GM08714 (cell line): ENCODE results near the gene MBTD1.
A peak's percentile ranks its signal among the peaks of the same experiment; 100 is the strongest.

Experiments used
- H3K4me3 ChIP-seq: fragments of 200-500 bp; sonication (Bioruptor generic); 2 replicates; pipeline ENCODE4 v1.5.1; 2014; ENCODE audit warnings: mild to moderate bottlenecking, low read length, inconsistent platforms
- ZNF274 ChIP-seq: IDR thresholded peaks from 2 replicates; pipeline ENCODE4 v1.6.1; 2012; ENCODE audit warnings: mild to moderate bottlenecking, low read depth, low read length

The MBTD1 gene

GRCh38 chr17:51155416-51155815 is 104.4 kb downstream of the MBTD1 start:
- H3K4me3 ChIP-seq: no peak overlapping the region
- TF ChIP-seq ZNF274: no peak

- peak overlapping the region; percentile 97 for H3K4me3 ChIP-seq
- no peak for TF ChIP-seq ZNF274
Observed at GRCh38 chr17:51154176-51154575, 105.7 kb downstream of the MBTD1 start.

DNA sequence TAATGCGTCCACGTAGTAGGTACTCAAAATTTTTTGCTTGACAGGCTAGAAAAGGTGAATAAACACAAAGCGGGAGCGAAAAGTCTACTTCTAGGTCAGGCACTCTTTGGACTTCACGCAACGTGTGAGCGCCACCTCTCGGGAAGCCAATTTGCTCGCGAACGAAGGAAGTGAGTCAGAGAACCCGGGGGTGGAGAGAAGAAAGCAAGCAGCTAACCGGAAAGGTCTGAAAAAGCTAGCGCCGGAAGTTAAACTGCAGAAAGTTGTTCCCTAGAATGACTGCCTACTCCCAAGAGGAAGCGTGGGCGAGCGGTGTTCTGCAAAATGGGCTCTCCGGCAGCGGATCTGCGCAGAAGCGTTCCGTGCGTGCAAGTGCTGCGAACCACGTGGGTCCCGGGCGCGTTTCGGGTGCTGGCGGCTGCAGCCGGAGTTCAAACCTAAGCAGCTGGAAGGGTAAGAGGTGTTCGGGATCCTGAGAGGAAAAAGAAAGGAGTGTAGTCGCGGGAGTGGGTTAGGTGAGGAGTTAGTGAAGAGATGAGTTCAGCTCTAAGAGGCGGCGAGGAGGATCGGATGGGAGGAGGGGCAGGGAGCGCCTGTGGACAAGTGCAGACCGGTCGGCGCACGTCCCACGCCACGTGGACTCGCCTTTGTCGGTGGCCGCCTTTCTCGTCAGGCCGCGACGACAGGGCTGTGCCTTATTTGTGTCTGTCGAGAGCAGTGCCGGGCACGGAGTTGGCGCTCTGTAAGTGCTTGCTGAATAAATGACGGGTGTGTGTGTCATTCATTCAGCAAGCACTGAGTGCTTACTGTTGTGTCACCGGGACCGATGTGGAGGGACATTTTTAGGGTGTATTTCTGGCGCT is 106.4 kb downstream of the MBTD1 start, which contains the start of gene NME1:
Gene NME1, plus strand, starts transcription at position 350 of the 863 bp plus-strand sequence. CDS start 2,096 bp downstream, outside the sequence.
- peak within 1 kb of the TSS; percentile 97 for H3K4me3 ChIP-seq
- TF ChIP-seq ZNF274: no peak

DNA sequence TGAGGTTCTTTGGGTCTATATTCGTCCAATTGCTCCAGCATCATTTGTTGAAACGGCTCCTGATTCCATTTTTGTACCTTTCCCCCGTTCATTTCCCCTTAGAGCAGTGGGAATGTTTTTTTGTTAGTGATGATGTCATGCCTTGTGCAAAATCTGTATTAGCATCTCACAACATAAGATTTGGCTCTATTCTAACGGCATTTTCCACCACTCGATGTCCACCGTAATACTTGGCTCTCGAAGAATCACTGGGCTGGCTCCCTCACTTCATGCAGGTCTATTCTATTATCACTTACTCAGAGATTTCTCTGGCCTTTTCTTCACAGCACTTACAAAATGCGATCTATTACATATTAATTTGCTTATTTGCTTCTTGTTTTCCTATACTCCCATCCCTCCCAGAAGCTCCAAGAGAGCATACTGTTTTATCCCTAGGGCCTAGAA is 107.1 kb downstream of the MBTD1 start:
- peak overlapping the region; percentile 66 for H3K4me3 ChIP-seq
- TF ChIP-seq ZNF274: no peak

DNA sequence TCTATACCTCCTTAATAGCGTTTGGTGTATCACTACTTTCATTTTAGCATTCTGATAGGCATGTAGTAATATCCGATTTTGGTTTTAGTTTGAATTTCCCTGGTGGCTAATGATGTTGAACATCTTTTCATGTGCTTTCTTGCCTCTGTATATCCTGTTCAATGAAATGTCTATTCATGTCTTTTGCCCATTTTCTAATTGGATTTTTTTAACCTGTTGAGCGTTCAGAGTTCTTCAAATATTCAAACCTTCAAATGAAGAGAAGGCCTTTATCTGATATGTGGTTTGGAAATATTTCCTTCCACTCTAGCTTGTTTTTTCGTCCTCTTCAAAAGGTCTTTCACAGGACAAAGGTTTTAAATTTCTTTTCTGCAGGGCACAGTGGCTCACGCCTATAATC is 108.9 kb downstream of the MBTD1 start:
- no peak for TF ChIP-seq ZNF274
- H3K4me3 ChIP-seq: no peak overlapping the region

DNA sequence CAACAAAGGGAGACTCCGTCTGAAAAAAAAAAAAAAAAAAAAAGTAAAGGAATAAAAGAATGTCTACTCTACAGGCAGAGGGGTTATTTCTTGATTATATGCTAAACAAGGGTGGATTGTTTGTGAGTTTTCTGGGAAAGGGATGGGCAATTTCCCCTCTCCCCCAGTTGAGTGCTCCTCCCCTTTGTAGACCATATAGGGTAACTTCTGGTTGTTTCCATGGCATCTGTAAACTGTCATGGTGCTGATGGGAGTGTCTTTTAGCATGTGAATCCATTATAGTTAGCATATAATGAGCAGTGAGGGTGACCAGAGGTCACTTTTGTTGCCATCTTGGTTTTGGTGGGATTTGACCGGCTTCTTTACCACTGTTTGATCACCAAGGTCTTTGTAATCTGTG is 110.7 kb downstream of the MBTD1 start:
- no peak for TF ChIP-seq ZNF274
- no peak overlapping the region for H3K4me3 ChIP-seq

DNA sequence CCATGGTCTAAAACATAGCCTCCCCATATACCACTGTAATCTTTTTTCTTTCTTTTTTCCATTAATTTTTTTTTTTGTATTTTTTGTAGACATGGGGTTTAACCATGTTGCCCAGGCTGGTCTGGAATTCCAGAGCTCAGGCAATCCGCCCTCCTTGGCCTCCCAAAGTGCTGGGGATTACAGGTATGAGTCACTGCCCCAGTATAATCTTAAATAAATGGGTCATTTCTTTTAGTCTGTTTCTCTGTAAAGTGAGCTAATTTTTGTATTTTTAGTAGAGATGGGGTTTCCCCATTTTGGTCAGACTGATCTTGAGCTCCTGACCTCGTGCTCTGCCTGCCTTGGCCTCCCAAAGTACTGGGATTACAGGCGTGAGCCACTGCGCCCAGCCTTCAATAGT is 112.2 kb downstream of the MBTD1 start:
- no peak for TF ChIP-seq ZNF274

GRCh38 chr17:51144266-51145022 is 115.4 kb downstream of the MBTD1 start:
- no peak for TF ChIP-seq ZNF274
- H3K4me3 ChIP-seq: no peak overlapping the region

More for the DNA sequence above, 112.2 kb downstream of the MBTD1 start:
- H3K4me3 ChIP-seq: no peak overlapping the region

DNA sequence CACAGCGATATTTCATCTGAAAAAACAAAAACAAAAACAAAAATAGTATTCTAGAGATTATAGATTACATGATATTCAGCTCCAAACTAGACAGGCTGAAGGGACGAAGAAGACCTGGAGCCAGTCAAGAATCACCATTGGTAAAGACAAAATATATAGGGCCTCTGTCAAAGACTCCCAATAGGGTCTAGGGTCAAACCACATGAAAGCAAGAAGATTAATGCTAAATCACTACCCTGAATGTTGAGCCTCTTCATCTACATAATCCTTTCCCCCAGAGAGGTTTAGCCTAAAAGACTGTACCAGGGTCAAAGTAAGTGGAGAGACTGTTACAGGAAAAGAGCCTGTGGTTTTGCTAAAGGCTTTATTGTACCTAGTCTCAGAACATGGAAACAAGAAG is 117.3 kb downstream of the MBTD1 start:
- no peak overlapping the region for H3K4me3 ChIP-seq
- no peak for TF ChIP-seq ZNF274

DNA sequence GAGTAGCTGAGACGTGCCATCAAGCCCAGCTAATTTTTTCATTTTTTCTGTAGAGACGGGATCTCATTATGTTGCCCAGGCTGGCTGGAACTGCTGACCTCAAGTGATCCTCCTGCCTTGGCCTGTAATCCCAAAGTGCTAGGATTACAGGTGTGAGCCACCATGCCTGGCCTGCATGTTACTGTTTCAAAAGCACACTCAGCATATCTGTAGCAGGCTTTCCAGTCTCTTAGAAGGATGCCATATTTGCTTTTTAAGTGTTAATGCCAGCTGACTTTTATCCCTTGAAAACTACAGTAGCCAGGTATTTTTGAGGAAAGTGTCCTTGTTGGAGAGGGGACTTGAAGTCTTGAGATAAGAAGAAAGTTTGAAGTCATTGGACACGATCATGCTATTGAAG is 123.9 kb downstream of the MBTD1 start:
- TF ChIP-seq ZNF274: no peak
- H3K4me3 ChIP-seq: no peak overlapping the region

- no peak overlapping the region for H3K4me3 ChIP-seq
- TF ChIP-seq ZNF274: no peak
Observed at GRCh38 chr17:51133365-51133764, 126.5 kb downstream of the MBTD1 start.

- H3K4me3 ChIP-seq: no peak overlapping the region
- TF ChIP-seq ZNF274: no peak
Observed at GRCh38 chr17:51132964-51133319, 126.9 kb downstream of the MBTD1 start.

- no peak for TF ChIP-seq ZNF274
- no peak overlapping the region for H3K4me3 ChIP-seq
Observed at GRCh38 chr17:51128076-51128475, 131.8 kb downstream of the MBTD1 start.
